Measurements from ENCODE around the gene CPVL.

Gene CPVL

GRCh38 chr7:29077176-29077575 lies 69.2 kb downstream of the CPVL start:
- CTCF ChIA-PET: interaction anchor here (0.6 to 2.5 kb wide), 9 partner anchors 16 to 906 kb away, joined by 3 to 14 read pairs (median 4); no protein-coding TSS in a partner anchor
- Histone ChIP-seq H3K4me3 (ENCODE audit: low read depth, low read length) (no peak overlapping the region), H3K27ac (ENCODE audit: extremely low read depth, low read depth, low read length) (no peak overlapping the region), H3K36me3 (ENCODE audit: control insufficient read depth in 2 of 2, insufficient read depth in 1 of 2, low read length in 2 of 2) (no peaks in the 10 kb centered on the region), H3K4me1 (ENCODE audit: control insufficient read depth, insufficient read depth, low read length) (no peaks in the 10 kb centered on the region), H3K9me3 (ENCODE audit: control insufficient read depth, insufficient read depth, low read depth, low read length) (no peaks in the 10 kb centered on the region)
- POLR2A ChIA-PET: interaction anchor here (0.6 kb wide), 1 partner anchor 202 kb away, joined by 7 read pairs; no protein-coding TSS in a partner anchor
- TF ChIP-seq ZNF112 (tag by site-specific recombination; IDR thresholded peaks at IDR 0.05): no peak
- TF ChIP-seq ZNF324 (tag by site-specific recombination; IDR thresholded peaks at IDR 0.05): no peak
- no peak for TF ChIP-seq ZNF146 (tag by site-specific recombination; IDR thresholded peaks at IDR 0.05)

- no peak for TF ChIP-seq ZNF777 (tag by site-specific recombination; IDR thresholded peaks at IDR 0.05; ENCODE audit: borderline replicate concordance)
- no peak for TF ChIP-seq ZNF24 (tag by site-specific recombination; IDR thresholded peaks at IDR 0.05)
- no peak for TF ChIP-seq ZNF175 (tag by site-specific recombination; IDR thresholded peaks at IDR 0.05)
- TF ChIP-seq ZNF350 (tag by site-specific recombination; IDR thresholded peaks at IDR 0.05): no peak
- no peak for TF ChIP-seq ZFHX2 (tag by site-specific recombination; conservative IDR thresholded peaks at IDR 0.05)
- no peak for TF ChIP-seq ZBTB8A (tag by site-specific recombination; IDR thresholded peaks at IDR 0.05)
- H3K4me3 ChIP-seq (ENCODE audit: low read depth, low read length): no peak overlapping the region
- CTCF ChIA-PET: interaction anchor here (0.6 to 2.5 kb wide), 8 partner anchors 15 to 907 kb away, joined by 3 to 14 read pairs (median 4); no protein-coding TSS in a partner anchor
- no peaks in the 10 kb centered on the region for H3K36me3 ChIP-seq (ENCODE audit: control insufficient read depth in 2 of 2, insufficient read depth in 1 of 2, low read length in 2 of 2)
- no peak overlapping the region for H3K27ac ChIP-seq (ENCODE audit: extremely low read depth, low read depth, low read length)
- H3K4me1 ChIP-seq (ENCODE audit: control insufficient read depth, insufficient read depth, low read length): peaks cover 2% of the 10 kb centered on the region; the same call in 1 of the 2 replicates
- no peaks in the 10 kb centered on the region for H3K9me3 ChIP-seq (ENCODE audit: control insufficient read depth, insufficient read depth, low read depth, low read length)
- POLR2A ChIA-PET: interaction anchor here (0.6 kb wide), 1 partner anchor 202 kb away, joined by 7 read pairs; no protein-coding TSS in a partner anchor
These were observed 69.7 kb downstream of the CPVL start for GRCh38 chr7:29076631-29077030.

GRCh38 chr7:29075606-29076005 lies 70.7 kb downstream of the CPVL start:
- H3K4me1 ChIP-seq (ENCODE audit: control insufficient read depth, insufficient read depth, low read length): peaks cover 4% of the 10 kb centered on the region; the same call in 1 of the 2 replicates
- no peaks in the 10 kb centered on the region for H3K36me3 ChIP-seq (ENCODE audit: control insufficient read depth in 2 of 2, insufficient read depth in 1 of 2, low read length in 2 of 2)
- H3K27ac ChIP-seq (ENCODE audit: extremely low read depth, low read depth, low read length): no peak overlapping the region
- H3K4me3 ChIP-seq (ENCODE audit: low read depth, low read length): no peak overlapping the region
- TF ChIP-seq ZNF792 (tag by site-specific recombination; IDR thresholded peaks at IDR 0.05): no peak
- no peak for TF ChIP-seq REPIN1 (tag by site-specific recombination; IDR thresholded peaks at IDR 0.05; ENCODE audit: low read depth)
- no peak for TF ChIP-seq ZNF302 (tag by site-specific recombination; IDR thresholded peaks at IDR 0.05; ENCODE audit: low read depth)
- TF ChIP-seq ZNF146 (tag by site-specific recombination; IDR thresholded peaks at IDR 0.05): no peak
- TF ChIP-seq ZXDB (tag by site-specific recombination; IDR thresholded peaks at IDR 0.05): no peak
- TF ChIP-seq ZNF692 (tag by site-specific recombination; IDR thresholded peaks at IDR 0.05): no peak
- no peak for TF ChIP-seq HIC1 (tag by site-specific recombination; IDR thresholded peaks at IDR 0.05)
- no peak for TF ChIP-seq KLF7 (tag by site-specific recombination; IDR thresholded peaks at IDR 0.05; ENCODE audit: borderline replicate concordance)
- no peak for TF ChIP-seq ZBTB20 (tag by site-specific recombination; IDR thresholded peaks at IDR 0.05)
- no peak for TF ChIP-seq ZNF324 (tag by site-specific recombination; IDR thresholded peaks at IDR 0.05)
- TF ChIP-seq ZNF18 (tag by site-specific recombination; IDR thresholded peaks at IDR 0.05): no peak
- ChIA-PET CTCF (interaction anchor here (0.7 to 2.5 kb wide), 4 partner anchors 15 to 114 kb away, joined by 3 to 14 read pairs (median 6); no protein-coding TSS in a partner anchor), POLR2A (no interaction called here)
- no peaks in the 10 kb centered on the region for H3K9me3 ChIP-seq (ENCODE audit: control insufficient read depth, insufficient read depth, low read depth, low read length)

Measured in HEK293 (cell line).